ENCODE data around the gene CRLF3. TPM values are rescaled to one million over a fixed set of nuclear protein-coding genes. Genes with fewer than 3 reads are reported as not detected.
A peak's percentile ranks its signal among the peaks of the same experiment; 100 is the strongest.

CRLF3 gene, protein sequence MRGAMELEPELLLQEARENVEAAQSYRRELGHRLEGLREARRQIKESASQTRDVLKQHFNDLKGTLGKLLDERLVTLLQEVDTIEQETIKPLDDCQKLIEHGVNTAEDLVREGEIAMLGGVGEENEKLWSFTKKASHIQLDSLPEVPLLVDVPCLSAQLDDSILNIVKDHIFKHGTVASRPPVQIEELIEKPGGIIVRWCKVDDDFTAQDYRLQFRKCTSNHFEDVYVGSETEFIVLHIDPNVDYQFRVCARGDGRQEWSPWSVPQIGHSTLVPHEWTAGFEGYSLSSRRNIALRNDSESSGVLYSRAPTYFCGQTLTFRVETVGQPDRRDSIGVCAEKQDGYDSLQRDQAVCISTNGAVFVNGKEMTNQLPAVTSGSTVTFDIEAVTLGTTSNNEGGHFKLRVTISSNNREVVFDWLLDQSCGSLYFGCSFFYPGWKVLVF
- 10 to 100 TPM; 61.4 to 65.6 TPM for total RNA-seq

DNA sequence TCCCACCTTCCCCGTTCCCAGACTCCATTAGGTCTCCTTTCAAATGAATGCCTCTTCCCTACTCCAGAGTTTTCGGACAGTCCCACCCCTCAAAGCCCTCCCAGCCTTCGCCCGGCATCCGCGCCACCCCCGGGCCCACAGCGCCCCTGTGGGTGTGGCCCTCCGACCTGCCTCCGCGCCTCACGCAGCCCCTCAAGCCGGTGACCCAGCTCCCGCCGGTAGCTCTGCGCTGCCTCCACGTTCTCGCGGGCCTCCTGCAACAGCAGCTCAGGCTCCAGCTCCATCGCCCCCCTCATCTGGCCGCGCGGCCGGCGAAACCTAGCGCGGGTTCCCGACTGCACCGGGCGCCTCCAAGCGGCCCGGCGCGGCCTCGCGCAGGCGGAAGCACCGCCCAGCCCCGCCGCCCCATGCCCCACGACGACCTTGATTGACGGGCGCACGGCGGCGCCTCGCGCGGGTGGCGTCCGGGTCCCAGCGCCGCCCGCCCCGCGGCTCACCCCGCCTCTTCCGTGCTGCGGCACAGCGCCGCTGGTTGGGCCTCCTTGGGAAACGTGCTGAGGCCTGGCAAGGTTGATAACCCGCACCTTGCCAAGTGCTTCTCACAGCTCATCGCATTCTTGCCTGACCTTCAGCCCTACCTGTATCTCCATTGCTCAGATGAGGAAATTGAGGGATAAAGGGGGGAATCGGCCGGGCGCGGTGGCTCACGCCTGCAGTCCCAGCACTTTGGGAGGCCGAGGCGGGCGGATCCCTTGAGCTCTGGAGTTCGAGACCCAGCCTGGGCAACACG lies at the start of gene CRLF3:
TSS of gene CRLF3 (minus strand) at position 337 of the 790 bp plus-strand sequence. CDS start at position 296, 41 bp downstream.
- ChIA-PET CTCF (interaction anchor here (0.6 to 8.8 kb wide), 13 partner anchors 9 to 488 kb away, joined by 3 to 316 read pairs (median 6); partner anchors contain the start of gene GOSR1), POLR2A (interaction anchor here (1.0 to 9.0 kb wide), 8 partner anchors 9 to 93 kb away, joined by 3 to 218 read pairs (median 4); no protein-coding TSS in a partner anchor)
- Mint-ChIP-seq H3K36me3 (ENCODE audit: low read depth) (peaks cover 15% of the 10 kb centered on the region), H3K4me1 (ENCODE audit: low read depth) (peaks cover 41% of the 10 kb centered on the region), H3K27me3 (ENCODE audit: low read depth) (no peaks in the 10 kb centered on the region), H3K27ac (peak within 1 kb of the TSS; percentile 93), H3K9me3 (ENCODE audit: insufficient read depth) (no peaks in the 10 kb centered on the region), H3K4me3 (peak within 1 kb of the TSS; percentile 89)
- peak; percentile 92 for ATAC-seq
- DNase-seq = peak; percentile 92

DNA sequence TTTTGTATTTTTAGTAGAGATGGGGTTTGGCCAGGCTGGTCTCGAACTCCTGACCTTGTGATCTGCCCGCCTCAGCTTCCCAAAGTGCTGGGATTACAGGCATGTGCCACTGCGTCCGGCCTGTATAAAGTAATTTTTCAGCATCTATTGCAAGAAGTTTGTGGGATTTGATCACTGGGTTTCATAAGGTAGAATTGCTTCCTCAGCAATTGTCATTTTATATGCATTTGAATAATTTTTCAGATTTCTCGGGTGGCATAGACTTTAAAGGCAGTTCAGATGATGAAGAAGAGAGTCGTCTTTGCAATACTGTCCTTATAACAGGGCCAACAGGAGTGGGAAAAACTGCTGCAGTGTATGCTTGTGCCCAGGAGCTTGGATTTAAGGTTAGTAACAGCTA lies 44.5 kb upstream of the CRLF3 start:
- Mint-ChIP-seq H3K36me3 (ENCODE audit: low read depth) (peaks cover 56% of the 10 kb centered on the region), H3K27me3 (ENCODE audit: low read depth) (no peaks in the 10 kb centered on the region), H3K9me3 (ENCODE audit: insufficient read depth) (no peaks in the 10 kb centered on the region), H3K27ac (no peak overlapping the region), H3K4me3 (no peak overlapping the region), H3K4me1 (ENCODE audit: low read depth) (no peaks in the 10 kb centered on the region)
- no peak for ATAC-seq
- ChIA-PET CTCF (no interaction called here), POLR2A (no interaction called here)
- no peak for DNase-seq

DNA sequence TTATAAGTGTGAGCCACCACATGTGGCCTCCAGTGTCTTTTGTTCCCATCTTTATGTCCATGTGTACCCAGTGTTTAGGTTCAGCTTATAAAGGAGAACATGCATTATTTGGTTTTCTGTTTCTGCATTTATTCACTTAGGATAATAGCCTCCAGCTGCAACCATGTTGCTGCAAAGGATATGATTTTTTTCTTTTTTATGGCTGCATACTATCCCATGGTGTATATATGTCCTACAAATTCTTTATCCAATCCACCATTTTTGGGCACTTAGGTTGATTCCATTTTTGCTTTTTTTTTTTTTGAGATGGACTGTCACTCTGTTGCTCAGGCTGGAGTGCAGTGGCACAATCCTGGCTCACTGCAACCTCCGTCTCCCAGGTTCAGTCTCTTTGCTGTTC lies 40.1 kb upstream of the CRLF3 start:
- no peak overlapping the region for H3K4me3 Mint-ChIP-seq
- no peaks in the 10 kb centered on the region for H3K4me1 Mint-ChIP-seq (ENCODE audit: low read depth)
- H3K36me3 Mint-ChIP-seq (ENCODE audit: low read depth) = peaks cover 55% of the 10 kb centered on the region
- ATAC-seq (no peak), DNase-seq (no peak)
- no peaks in the 10 kb centered on the region for H3K27me3 Mint-ChIP-seq (ENCODE audit: low read depth)
- no peaks in the 10 kb centered on the region for H3K9me3 Mint-ChIP-seq (ENCODE audit: insufficient read depth)
- ChIA-PET CTCF (no interaction called here), POLR2A (no interaction called here)
- H3K27ac Mint-ChIP-seq = no peak overlapping the region

DNA sequence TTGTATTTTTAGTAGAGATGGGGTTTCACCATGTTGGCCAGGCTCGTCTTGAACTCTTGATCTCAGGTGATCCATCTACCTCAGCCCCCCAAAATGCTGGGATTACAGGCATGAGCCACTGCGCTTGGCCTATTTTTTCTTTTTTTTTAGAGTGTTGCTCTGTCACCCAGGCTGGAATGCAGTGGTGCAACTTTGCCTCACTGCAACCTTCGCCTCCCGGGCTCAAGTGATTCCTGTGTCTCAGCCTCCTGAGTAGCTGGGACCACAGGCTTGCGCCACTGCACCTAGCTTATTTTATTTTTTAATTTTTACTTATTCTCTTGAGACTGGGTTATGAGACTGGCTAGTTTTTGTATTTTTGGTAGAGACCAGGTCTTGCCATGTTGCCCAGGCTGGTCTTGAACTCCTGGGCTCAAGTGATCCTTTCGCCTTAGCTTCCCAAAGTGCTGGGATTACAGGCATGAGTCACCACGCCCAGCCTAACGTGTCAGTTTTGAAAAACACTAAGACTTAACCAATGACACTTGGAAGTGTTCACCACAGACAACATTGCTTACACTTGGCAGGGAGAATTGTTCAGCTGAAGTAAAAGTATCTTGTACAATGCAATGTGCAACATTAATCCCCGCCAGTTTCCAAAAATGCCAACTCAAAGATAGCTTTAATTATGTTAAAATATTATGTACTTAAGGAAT lies 34.2 kb upstream of the CRLF3 start:
- ATAC-seq (no peak), DNase-seq (no peak)
- H3K4me1 Mint-ChIP-seq (ENCODE audit: low read depth) = no peaks in the 10 kb centered on the region
- H3K27ac Mint-ChIP-seq = no peak overlapping the region
- no peaks in the 10 kb centered on the region for H3K9me3 Mint-ChIP-seq (ENCODE audit: insufficient read depth)
- peaks cover 42% of the 10 kb centered on the region for H3K36me3 Mint-ChIP-seq (ENCODE audit: low read depth)
- ChIA-PET CTCF (no interaction called here), POLR2A (no interaction called here)
- H3K4me3 Mint-ChIP-seq = no peak overlapping the region
- H3K27me3 Mint-ChIP-seq (ENCODE audit: low read depth) = no peaks in the 10 kb centered on the region

DNA sequence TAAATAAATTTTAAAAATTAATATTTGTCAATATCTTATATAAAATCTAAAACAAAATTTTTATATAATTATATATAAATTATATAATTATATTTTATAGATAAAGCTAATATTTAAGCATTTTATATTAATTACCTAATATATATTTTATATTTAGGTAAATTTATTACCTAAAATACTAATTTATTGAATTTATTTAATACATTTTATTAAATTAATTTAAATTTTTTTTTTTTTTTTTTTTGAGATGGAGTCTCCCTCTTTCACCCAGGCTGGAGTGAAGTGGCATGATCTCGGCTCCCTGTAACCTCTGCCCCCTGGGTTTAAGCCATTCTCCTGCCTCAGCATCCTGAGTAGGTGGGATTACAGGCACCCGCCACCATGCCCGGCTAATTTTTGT lies 29.7 kb upstream of the CRLF3 start:
- DNase-seq = no peak
- Mint-ChIP-seq H3K4me1 (ENCODE audit: low read depth) (no peaks in the 10 kb centered on the region), H3K9me3 (ENCODE audit: insufficient read depth) (no peaks in the 10 kb centered on the region), H3K4me3 (no peak overlapping the region), H3K27ac (no peak overlapping the region), H3K27me3 (ENCODE audit: low read depth) (no peaks in the 10 kb centered on the region), H3K36me3 (ENCODE audit: low read depth) (peaks cover 41% of the 10 kb centered on the region)
- POLR2A ChIA-PET = no interaction called here
- no peak for ATAC-seq
- CTCF ChIA-PET = interaction anchor here (1.7 kb wide), 1 partner anchor 28 kb away, joined by 4 read pairs; no protein-coding TSS in a partner anchor

DNA sequence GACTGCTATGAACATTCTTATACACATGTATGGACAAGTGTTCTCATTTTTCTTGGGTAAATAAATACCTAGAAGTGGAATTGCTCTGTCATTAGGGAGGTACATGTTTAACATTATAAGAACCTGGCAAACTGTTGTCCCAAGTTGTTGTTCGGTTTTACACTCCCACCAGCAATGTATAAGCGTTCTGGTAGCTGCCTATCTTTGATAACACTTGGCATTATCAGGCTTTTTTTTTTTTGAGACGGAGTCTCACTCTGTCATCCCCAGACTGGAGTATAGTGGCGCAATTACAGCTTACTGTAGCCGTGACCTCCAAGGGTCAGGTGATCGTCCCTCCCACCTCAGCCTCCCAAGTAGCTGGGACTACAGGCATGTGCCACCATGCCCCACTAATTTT lies 23.5 kb upstream of the CRLF3 start:
- Mint-ChIP-seq H3K27ac (no peak overlapping the region), H3K4me3 (no peak overlapping the region), H3K9me3 (ENCODE audit: insufficient read depth) (no peaks in the 10 kb centered on the region), H3K36me3 (ENCODE audit: low read depth) (peaks cover 40% of the 10 kb centered on the region), H3K27me3 (ENCODE audit: low read depth) (no peaks in the 10 kb centered on the region), H3K4me1 (ENCODE audit: low read depth) (no peaks in the 10 kb centered on the region)
- ATAC-seq = no peak
- DNase-seq = no peak
- CTCF ChIA-PET = no interaction called here
- POLR2A ChIA-PET = interaction anchor here (0.6 kb wide), 1 partner anchor 1531 kb away, joined by 4 read pairs; no protein-coding TSS in a partner anchor

DNA sequence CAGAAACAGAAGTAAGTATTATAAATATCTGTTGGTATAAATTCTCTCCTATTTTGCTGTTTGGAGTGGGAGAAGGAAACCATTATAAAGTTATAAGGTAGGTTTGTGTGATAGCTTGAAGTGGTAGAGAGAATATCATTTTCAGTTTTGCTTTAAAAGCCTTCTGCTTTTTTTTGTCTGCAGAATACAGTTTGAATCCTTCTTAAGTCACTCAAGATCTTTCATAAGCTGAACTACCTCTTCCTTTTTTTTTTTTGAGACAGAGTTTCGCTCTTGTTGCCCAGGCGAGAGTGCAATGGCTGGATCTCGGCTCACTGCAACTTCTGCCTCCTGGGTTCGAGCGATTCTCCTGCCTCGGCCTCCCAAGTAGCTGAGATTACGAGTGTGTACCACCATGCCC lies 16.3 kb upstream of the CRLF3 start:
- ChIA-PET POLR2A (no interaction called here), CTCF (interaction anchor here (0.6 kb wide), 1 partner anchor 176 kb away, joined by 3 read pairs; no protein-coding TSS in a partner anchor)
- H3K4me3 Mint-ChIP-seq = no peak overlapping the region
- H3K27ac Mint-ChIP-seq = no peak overlapping the region
- DNase-seq (no peak), ATAC-seq (no peak)
- H3K4me1 Mint-ChIP-seq (ENCODE audit: low read depth) = peaks cover 3% of the 10 kb centered on the region
- no peaks in the 10 kb centered on the region for H3K9me3 Mint-ChIP-seq (ENCODE audit: insufficient read depth)
- H3K27me3 Mint-ChIP-seq (ENCODE audit: low read depth) = no peaks in the 10 kb centered on the region
- peaks cover 54% of the 10 kb centered on the region for H3K36me3 Mint-ChIP-seq (ENCODE audit: low read depth)

DNA sequence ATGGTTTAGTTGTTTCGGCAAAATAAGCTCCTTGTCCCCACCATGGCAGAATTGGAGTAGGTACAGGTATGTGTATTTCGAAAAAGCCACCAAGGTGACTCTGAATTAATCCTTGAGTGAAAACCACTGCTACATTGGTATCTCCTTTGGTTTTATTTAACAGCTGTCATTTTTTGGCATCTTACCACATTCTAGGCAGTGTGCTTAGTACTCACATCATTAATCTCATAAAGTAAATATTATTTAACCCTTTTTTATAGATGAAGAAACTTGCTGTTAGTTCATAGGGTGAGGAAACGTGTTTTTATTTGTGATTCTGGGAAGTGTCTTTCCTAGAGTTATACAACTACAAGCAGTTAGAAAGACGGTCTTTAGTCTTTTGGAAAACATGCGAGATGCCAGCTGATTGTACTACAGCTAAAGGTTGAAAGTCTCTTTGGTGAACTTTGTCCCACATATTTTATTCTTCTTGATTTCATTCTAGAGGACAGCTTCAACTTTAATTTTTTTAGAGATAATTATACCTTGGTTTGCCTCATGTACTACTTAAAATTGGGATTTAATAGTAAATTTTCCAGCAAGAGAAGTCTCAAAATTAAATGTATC lies 13.8 kb upstream of the CRLF3 start:
- no peaks in the 10 kb centered on the region for H3K27me3 Mint-ChIP-seq (ENCODE audit: low read depth)
- CTCF ChIA-PET = interaction anchor here (1.6 to 2.0 kb wide), 2 partner anchors 12 to 54 kb away, joined by 3 to 8 read pairs; no protein-coding TSS in a partner anchor
- POLR2A ChIA-PET = interaction anchor here (0.6 to 0.9 kb wide), 4 partner anchors 13 to 60 kb away, joined by 3 read pairs; partner anchors contain the start of gene CRLF3
- no peaks in the 10 kb centered on the region for H3K9me3 Mint-ChIP-seq (ENCODE audit: insufficient read depth)
- no peak for ATAC-seq
- H3K36me3 Mint-ChIP-seq (ENCODE audit: low read depth) = peaks cover 61% of the 10 kb centered on the region
- H3K4me3 Mint-ChIP-seq = no peak overlapping the region
- no peak for DNase-seq
- H3K27ac Mint-ChIP-seq = no peak overlapping the region
- H3K4me1 Mint-ChIP-seq (ENCODE audit: low read depth) = peaks cover 18% of the 10 kb centered on the region

DNA sequence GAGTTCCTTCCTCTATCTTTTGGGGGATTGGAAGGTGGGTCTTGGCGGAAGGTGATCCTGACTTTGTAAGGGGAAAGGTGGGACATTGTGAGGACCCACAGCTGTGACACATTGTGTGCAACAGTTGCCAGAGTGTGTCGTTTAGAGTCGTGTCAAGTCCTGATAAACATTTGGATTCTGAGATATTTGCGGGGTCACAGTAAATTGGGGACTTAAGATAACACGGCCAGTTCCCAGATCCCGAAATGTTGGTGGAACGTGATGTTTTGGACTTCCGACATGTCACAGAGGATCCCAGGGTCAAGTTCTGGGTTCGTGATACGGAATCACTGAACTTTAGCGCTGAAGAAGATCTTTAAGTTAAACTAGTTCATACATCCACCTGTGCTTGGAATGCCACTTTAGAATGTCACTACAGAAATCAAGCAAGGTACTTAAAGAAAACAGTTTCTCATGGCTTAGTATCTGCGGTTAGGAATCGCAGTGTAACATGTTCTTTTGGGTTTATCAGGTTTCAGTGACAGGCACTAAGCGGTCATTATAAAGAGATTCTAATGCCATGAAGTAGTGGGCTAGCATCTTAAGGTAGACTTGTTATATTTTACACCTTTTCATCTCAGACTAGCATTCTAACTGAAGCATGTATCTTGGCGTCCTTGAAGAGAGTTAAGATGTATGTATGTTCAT lies 8.1 kb upstream of the CRLF3 start:
- no peaks in the 10 kb centered on the region for H3K9me3 Mint-ChIP-seq (ENCODE audit: insufficient read depth)
- CTCF ChIA-PET = interaction anchor here (1.3 to 3.1 kb wide), 5 partner anchors 8 to 23 kb away, joined by 3 to 14 read pairs (median 6); partner anchors contain the start of gene CRLF3

DNA sequence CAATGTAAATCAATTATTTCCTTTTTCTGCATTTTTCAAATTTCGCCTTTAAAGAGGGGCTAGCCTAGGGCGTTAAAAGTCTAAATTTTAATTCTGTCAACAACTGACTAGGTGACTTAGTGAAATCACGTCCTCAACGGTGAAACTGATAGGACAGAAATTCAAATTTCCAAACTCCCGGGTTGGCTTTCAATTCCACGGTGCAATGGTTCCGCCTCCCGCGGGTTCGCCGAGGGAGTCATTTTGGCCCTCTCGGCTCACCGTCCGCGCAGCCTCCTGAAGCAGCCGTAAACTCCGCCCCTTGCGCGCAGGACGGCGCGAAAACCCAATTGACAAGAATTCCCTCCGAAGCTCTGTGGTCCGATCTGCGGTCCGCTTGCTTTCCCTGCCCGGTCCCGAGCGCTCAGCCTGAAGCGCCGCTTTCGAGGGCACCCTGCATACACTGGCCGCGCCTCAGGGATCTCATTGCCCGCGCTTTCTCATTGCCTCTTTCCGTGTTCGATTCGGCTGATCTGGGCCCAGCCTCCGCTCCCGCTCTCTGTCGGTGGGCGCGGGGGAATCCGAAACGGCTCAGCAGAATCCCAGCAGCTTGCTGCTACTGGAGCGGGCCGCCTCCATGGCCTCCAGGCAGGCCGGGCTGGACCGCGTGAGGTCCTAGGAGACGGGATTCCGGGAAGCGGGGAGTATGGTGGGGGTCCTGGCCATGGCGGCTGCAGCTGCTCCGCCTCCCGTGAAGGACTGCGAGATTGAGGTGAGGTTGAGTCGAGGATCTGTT lies 7.4 kb upstream of the CRLF3 start, which contains the start of gene ATAD5:
TSS of gene ATAD5 (plus strand) at position 304 of the 775 bp plus-strand sequence. CDS start at position 686, 382 bp downstream.
- H3K4me3 Mint-ChIP-seq = peak within 1 kb of the TSS; percentile 94
- peaks cover 24% of the 10 kb centered on the region for H3K36me3 Mint-ChIP-seq (ENCODE audit: low read depth)
- peaks cover 39% of the 10 kb centered on the region for H3K4me1 Mint-ChIP-seq (ENCODE audit: low read depth)
- H3K27ac Mint-ChIP-seq = peak within 1 kb of the TSS; percentile 96
- no peaks in the 10 kb centered on the region for H3K27me3 Mint-ChIP-seq (ENCODE audit: low read depth)
- DNase-seq (peak; percentile 92), ATAC-seq (peak; percentile 93)
- ChIA-PET CTCF (interaction anchor here (1.6 to 3.1 kb wide), 3 partner anchors 11 to 23 kb away, joined by 3 to 14 read pairs (median 5); no protein-coding TSS in a partner anchor), POLR2A (interaction anchor here (0.6 to 2.4 kb wide), 4 partner anchors 9 to 97 kb away, joined by 3 to 17 read pairs (median 6); no protein-coding TSS in a partner anchor)
- no peaks in the 10 kb centered on the region for H3K9me3 Mint-ChIP-seq (ENCODE audit: insufficient read depth)

More for the DNA sequence above, 8.1 kb upstream of the CRLF3 start:
- H3K4me3 Mint-ChIP-seq = peak overlapping the region; percentile 94
- DNase-seq (no peak), ATAC-seq (no peak)
- peaks cover 29% of the 10 kb centered on the region for H3K36me3 Mint-ChIP-seq (ENCODE audit: low read depth)
- POLR2A ChIA-PET = interaction anchor here (1.4 to 2.4 kb wide), 3 partner anchors 8 to 23 kb away, joined by 4 to 17 read pairs (median 8); partner anchors contain the start of gene CRLF3
- peak overlapping the region; percentile 96 for H3K27ac Mint-ChIP-seq
- H3K27me3 Mint-ChIP-seq (ENCODE audit: low read depth) = no peaks in the 10 kb centered on the region
- peaks cover 39% of the 10 kb centered on the region for H3K4me1 Mint-ChIP-seq (ENCODE audit: low read depth)
